ENCODE data around the gene ZNF543.
"Not testable (repeated sequence)": the region's sequence is repeated elsewhere in the genome, so short reads cannot be mapped to it uniquely, and the experiment has no call there.

Gene ZNF543

DNA sequence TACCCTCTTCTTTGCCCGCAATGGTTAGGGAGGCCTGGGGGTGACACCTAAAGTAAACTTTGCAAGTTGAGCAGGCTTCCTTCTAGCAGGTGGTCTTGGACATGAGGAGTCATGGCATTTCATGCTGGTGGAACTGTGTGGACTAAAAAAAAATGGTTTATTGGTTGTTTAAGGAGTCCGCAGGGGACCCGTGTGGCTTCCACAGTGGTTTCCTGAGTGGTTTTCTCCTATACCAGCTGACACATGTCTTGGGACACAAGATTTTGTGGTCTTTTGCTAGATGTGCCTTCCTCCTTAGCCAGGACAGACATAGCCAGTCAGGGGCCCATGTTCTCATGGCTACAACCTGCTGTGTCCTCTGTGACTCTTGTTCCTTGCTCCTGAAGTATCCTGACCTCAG, 1.5 kb downstream of the ZNF543 start:
- DNase-seq: no peak

GRCh38 chr19:57324992-57325391, 4.7 kb downstream of the ZNF543 start:
- DNase-seq: no peak

- no peak for DNase-seq
Observed at GRCh38 chr19:57327993-57328392, 7.7 kb downstream of the ZNF543 start.

GRCh38 chr19:57334191-57334590, 13.9 kb downstream of the ZNF543 start:
- no peak for DNase-seq

GRCh38 chr19:57338877-57339276, 18.6 kb downstream of the ZNF543 start:
- DNase-seq: no peak

GRCh38 chr19:57342582-57342981, 22.3 kb downstream of the ZNF543 start:
- DNase-seq: no peak

DNA sequence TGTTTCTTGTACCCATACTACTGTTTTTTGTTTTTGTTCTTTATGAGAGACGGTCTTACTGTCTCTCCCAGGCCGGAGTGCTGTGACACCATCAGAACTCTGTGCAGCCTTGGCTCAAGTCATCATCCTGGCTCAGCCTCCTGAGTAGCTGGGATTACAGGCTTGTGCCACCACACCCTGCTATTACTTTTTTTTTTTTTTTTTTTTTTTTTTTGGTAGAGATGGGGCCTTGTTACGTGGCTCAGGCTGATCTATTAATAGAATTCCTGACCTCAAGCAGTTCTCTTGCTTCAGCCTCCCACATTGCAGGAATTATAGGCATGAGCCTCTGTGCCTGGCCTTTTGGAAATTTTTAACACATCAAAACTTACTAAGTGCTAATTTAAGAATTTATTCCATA, 27.9 kb downstream of the ZNF543 start:
- no peak for DNase-seq

- peak; percentile 86 to 89 for DNase-seq
Observed at GRCh38 chr19:57350877-57351805, 30.9 kb downstream of the ZNF543 start, which contains the start of gene ZNF304. Gene ZNF304, plus strand, starts transcription at chr19:57351271. Its CDS starts 394 bp downstream, at chr19:57351665.

DNA sequence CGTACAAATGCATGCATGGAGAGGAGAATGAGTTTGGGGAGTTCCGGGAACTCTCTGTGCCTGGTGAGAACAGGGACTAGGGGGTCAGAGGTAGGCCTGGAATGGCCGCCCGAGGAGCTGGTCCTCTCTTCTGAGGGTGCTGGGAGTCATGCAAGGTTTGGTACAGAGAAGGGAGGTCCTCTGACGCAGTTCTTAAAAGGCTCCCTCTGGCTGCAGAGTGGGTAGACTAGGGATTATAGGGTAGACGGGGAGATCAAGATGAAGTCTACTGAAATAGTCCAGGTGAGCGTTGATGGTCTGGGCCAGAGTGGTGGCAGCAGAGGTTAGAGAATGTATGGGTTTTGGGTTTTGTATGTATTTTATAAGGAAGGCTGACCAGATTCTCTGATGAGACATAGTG, 31.6 kb downstream of the ZNF543 start:
- no peak for DNase-seq

- DNase-seq: no peak
Observed at GRCh38 chr19:57355916-57356315, 35.6 kb downstream of the ZNF543 start.

DNA sequence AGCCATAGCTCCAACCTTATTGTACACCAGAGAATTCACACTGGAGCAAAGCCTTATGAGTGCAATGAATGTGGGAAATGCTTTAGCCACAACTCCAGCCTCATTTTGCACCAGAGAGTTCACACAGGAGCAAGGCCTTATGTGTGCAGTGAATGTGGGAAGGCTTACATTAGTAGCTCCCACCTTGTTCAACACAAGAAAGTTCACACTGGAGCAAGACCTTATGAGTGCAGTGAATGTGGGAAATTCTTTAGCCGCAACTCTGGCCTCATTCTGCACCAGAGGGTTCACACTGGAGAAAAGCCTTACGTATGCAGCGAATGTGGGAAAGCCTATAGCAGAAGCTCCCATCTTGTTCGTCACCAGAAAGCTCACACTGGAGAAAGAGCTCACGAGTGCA, 37.1 kb downstream of the ZNF543 start:
- no peak for DNase-seq

GRCh38 chr19:57359300-57359699, 39.0 kb downstream of the ZNF543 start:
- no peak for DNase-seq

DNA sequence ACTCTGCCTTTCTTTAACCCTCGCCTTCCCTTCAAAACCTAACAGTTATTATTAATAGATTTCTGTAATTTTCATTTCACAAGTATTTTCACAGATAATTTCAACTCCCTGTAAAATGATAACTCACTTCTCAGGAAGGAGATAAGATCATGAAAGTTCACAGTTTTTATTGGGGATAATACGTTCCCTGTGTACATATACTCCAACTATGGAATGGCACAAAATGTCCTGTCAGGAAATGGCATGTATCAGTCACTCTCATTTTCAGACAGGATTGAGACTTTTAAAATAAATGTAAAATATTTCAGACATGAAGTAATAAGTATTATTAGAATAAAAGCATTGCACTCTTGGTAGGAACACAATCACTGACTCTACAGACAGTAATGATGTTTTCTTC, 42.1 kb downstream of the ZNF543 start:
- DNase-seq: no peak

DNA sequence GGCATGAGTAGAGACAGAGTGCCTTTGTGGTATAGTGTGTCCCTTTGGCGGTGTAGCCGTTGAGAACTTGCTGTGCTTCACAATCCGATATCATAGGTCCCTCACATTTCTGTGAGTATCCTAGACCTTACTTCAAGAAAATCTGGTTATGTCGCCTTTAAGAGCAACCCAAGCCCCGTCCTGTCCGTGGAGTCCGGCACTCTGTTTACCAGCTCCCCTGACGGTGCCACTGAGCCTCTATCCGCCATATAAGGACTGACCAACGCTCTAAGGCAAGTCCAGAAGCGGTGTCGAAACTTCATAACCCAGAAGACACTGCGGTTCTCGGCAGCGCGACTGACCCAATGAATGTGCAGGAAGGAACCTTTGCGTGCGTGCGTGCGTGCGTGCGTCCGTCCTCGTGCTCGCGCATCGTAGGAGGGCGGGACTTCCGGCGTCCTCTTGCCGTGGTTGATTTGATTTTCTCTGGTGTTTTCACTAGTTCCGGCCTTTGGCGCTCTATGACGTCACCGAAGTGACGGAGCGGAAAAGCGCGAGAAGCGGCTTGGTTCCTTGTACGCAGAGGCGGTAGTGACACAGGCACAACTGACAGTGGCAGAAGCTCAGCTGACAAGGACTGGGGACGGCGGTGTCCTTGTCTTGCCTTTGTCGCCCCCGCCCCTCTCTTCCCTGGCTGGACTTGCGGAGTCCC, 42.9 kb downstream of the ZNF543 start, which contains the start of the genes TRAPPC2B and ZNF547:
TSS of gene TRAPPC2B (plus strand) at position 555 of the 691 bp plus-strand sequence. CDS start 1,283 bp downstream, outside the sequence.
TSS of gene ZNF547 (plus strand) at position 555 of the 691 bp plus-strand sequence. CDS start 5,005 bp downstream, outside the sequence.
- DNase-seq: peak; percentile 99

GRCh38 chr19:57363688-57364181, 43.5 kb downstream of the ZNF543 start:
- no peak for DNase-seq

DNA sequence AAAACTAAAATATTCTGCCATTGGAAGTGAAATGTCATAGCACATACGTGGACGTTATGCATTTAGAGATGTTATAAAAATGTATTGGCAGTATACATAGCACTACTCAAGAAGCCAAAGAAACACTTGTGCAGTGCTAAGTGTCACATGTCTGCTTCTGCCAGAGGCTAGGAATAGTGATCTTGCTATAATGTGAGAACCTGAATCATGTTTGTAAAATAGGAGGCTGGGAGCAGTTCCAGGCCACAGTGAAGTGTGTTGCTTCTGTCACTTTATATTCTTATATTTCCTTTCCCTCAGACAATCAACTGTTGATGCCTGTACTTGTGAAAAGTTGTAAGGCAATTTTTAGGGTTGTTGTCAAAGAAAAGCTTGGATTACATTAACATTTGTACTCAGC, 46.5 kb downstream of the ZNF543 start:
- DNase-seq: no peak

GRCh38 chr19:57374179-57374578, 53.9 kb downstream of the ZNF543 start:
- DNase-seq: no peak

DNA sequence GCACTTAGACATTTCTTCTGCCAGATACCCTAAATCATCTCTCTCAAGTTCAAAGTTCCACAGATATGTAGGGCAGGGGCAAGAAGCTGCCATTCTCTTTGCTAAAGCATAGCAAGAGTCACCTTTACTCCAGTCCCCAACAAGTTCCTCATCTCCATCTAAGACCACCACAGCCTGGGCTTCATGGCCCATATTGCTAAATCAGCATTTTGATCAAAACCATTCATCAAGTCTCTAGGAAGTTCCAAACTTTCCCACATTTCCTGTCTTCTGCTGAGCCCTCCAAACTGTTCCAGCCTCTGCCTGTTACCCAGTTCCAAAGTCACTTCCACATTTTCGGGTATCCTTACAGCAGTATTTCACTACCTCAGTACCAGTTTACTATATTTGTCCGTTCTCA, 54.4 kb downstream of the ZNF543 start:
- not testable (repeated sequence) for DNase-seq

DNA sequence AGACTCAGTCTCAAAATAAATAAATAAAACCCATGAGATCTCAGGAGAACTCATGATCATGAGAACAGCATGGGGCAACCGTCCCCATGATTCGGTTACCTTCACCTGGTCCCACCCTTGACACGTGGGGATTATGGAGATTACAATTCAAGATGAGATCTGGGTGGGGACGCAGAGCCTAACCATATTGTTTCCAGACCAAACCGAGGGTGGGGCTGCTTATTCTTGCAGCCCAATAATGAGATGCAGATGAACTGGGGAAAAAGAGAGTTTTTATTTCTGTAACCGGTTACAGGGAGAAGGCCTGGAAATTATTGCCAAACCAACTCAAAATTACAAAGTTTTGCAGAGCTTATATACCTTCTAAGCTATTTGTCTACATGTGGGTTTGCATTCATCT, 55.9 kb downstream of the ZNF543 start:
- no peak for DNase-seq

DNA sequence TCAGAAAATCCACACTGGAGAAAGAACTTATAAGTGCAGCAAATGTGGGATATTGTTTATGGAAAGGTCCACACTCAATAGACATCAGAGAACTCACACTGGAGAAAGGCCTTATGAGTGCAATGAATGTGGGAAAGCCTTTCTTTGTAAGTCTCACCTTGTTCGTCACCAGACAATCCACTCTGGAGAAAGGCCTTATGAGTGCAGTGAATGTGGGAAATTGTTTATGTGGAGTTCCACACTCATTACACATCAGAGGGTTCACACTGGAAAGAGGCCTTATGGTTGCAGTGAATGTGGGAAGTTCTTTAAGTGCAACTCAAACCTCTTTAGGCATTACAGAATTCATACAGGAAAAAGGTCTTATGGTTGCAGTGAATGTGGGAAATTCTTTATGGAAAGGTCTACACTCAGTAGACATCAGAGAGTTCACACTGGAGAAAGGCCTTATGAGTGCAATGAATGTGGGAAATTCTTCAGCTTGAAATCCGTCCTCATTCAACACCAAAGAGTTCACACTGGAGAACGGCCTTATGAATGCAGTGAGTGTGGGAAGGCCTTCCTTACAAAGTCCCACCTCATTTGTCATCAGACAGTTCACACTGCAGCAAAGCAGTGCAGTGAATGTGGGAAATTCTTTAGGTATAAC, 57.4 kb downstream of the ZNF543 start:
- no peak for DNase-seq

All from CD4-positive, alpha-beta T cell treated with Interferon alpha-2 for 1 hour (primary cell).